ENCODE results near the gene MRPL53. TPM values are rescaled to one million over a fixed set of nuclear protein-coding genes. Genes with fewer than 3 reads are reported as not detected.

MRPL53 gene
- total and polyA plus RNA-seq, 2 experiments from 2014 or later = 7.7 to 65.1 TPM

DNA sequence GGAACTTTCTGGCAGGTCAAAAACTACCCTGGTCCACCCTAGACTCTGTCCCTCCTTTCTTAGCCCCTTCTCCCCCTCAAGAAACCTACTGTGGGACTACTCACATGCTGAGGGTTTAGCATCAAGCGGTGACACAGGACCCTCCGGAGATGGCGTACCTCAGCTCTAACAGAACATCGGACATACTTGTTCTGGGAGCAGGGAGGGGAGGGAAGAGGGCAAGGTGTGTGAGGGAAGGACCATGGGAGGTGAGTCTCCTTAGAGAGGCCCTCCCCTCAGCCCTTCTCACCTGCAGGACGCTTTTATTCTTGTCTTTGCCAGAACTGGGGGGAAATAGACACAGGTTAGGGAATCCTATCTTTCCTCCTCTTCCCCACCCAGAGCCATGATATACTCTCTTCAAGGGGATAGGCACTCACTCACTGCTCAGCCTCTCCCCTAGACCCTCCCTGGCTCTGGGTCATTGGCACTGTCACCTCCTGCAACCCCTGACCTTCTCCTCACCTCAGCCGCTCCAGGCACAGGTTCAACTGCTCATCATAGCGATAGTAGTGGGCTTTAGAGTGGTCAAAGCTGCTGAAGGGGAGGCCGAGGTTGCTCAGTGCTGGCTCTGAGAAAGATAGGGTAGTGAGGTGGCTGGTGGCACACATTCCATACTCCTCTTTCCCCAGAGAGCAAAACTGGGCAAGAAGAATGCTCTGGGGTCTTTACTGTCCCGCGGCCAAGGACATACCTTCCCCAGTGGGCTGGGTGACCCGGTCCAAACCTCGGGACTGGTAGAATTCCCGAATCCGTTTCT lies 33.2 kb upstream of the MRPL53 start (continued):
- TF ChIP-seq ZNF462 (CRISPR knock-in tag; IDR thresholded peaks at IDR 0.05) = no peak

DNA sequence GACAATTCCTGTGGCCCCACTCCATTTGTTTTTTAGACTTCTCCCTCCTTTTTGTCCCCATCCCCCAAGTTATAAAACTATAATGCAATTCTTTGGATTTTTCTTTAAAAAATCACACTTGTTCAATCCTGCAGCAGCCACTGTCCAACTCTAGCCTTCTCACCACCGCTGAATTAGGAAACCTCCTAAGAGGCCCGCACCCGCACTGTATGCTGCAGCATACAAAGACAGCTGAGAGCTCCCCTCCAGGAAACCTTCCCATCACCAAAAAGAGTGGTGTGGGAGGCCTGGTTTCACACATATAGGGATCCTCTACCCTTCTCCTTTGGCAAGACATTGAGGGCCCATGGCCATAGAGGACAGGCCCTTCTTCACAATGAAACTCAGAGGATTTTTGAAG lies 32.1 kb upstream of the MRPL53 start:
- Mint-ChIP-seq H3K27ac (no peak overlapping the region), H3K36me3 (ENCODE audit: low read depth) (peaks cover 28% of the 10 kb centered on the region), H3K4me3 (peak overlapping the region; percentile 86), H3K9me3 (no peaks in the 10 kb centered on the region; the same call in 1 of the 3 replicates), H3K27me3 (ENCODE audit: insufficient read depth, low read depth, poor library complexity) (peaks cover 96% of the 10 kb centered on the region), H3K4me1 (peaks cover 53% of the 10 kb centered on the region)
- Histone ChIP-seq H4K20me1 (replicated peaks; ENCODE audit: insufficient read depth) (peaks cover 11% of the 10 kb centered on the region), H2AFZ (no peak overlapping the region), H3K4me1 (ENCODE audit: insufficient read depth) (peaks cover 46% of the 10 kb centered on the region), H3K27me3 (ENCODE audit: insufficient read depth) (peaks cover 92% of the 10 kb centered on the region), H3K36me3 (ENCODE audit: insufficient read depth) (peaks cover 7% of the 10 kb centered on the region; the same call in 1 of the 2 replicates), H3K4me3 (peak overlapping the region; percentile 71; the same call in 1 of the 2 replicates), H3K27ac (ENCODE audit: low read depth) (no peak overlapping the region), H3F3A (replicated peaks; ENCODE audit: low read depth) (peaks cover 29% of the 10 kb centered on the region), H3K79me2 (replicated peaks; ENCODE audit: insufficient read depth) (peaks cover 8% of the 10 kb centered on the region), H3K4me2 (peak overlapping the region; percentile 95), H3K9me2 (ENCODE audit: insufficient read depth) (no peaks in the 10 kb centered on the region)
- TF ChIP-seq ZNF114 (CRISPR knock-in tag; IDR thresholded peaks at IDR 0.05) = no peak
- no peak for TF ChIP-seq POLR2AphosphoS5 (IDR thresholded peaks at IDR 0.05; ENCODE audit: low read depth)
- no peak for TF ChIP-seq NANOG (IDR thresholded peaks at IDR 0.05; ENCODE audit: borderline replicate concordance)
- TF ChIP-seq EZH2phosphoT487 (IDR thresholded peaks at IDR 0.05; ENCODE audit: unreplicated experiment) = no peak
- no peak for TF ChIP-seq CREB1 (CRISPR knock-in tag; IDR thresholded peaks at IDR 0.05; ENCODE audit: low read depth)
- no peak for TF ChIP-seq CTCF (conservative IDR thresholded peaks at IDR 0.05; ENCODE audit: low read depth in 2 of 2)
- no peak for TF ChIP-seq EZH2 (IDR thresholded peaks at IDR 0.05; ENCODE audit: low read depth, unreplicated experiment)
- no peak for TF ChIP-seq ETS1 (IDR thresholded peaks at IDR 0.05)
- DNase-seq (ENCODE audit: low spot score) = no peak
- ATAC-seq = no peak
